DMS 273 treated with DMSO at 0.1 percent for 48 hours (cell line): ENCODE results near the gene SLC35A4.
"Not testable (repeated sequence)": the region's sequence is repeated elsewhere in the genome, so short reads cannot be mapped to it uniquely, and the experiment has no call there.

Experiments
- DNase-seq: peaks from one replicate; lab custom pipeline; 2025; lab: John Stamatoyannopoulos, UW

The SLC35A4 gene

GRCh38 chr5:140591747-140592372 is 27.2 kb downstream of the SLC35A4 start:
- no peak for DNase-seq

DNA sequence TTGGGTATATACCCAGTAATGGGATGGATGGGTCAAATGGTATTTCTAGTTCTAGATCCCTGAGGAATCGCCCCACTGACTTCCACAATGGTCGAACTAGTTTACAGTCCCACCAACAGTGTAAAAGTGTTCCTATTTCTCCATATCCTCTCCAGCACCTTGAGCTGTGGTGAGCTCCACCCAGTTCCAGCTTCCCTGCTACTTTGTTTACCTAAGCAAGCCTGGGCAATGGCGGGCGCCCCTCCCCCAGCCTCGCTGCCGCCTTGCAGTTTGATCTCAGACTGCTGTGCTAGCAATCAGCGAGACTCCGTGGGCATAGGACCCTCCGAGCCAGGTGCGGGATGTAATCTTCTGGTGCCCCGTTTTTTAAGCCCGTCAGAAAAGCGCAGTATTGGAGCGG is 28.4 kb downstream of the SLC35A4 start:
- not testable (repeated sequence) for DNase-seq

DNA sequence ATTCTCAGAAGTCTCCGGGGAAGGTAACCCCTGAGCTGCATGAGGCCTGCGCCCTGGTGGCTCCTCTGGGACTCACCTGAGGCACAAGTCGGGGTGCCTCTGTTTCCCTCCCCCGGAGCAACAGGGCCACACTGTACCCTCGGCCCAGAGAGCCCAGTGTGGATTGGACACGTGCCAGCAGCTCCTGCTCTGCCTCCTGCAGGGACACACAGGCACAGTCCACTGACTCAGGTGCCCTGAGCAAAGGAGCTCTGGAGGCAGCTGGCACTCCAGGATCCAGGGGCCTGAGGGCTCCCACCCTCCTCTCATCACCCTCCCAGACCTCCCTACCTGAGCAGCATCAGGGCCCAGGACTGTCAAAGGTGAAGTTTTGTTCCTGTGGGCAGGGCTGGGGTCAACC is 29.5 kb downstream of the SLC35A4 start:
- DNase-seq: no peak

- no peak for DNase-seq
Observed at GRCh38 chr5:140595538-140596300, 31.1 kb downstream of the SLC35A4 start.

DNA sequence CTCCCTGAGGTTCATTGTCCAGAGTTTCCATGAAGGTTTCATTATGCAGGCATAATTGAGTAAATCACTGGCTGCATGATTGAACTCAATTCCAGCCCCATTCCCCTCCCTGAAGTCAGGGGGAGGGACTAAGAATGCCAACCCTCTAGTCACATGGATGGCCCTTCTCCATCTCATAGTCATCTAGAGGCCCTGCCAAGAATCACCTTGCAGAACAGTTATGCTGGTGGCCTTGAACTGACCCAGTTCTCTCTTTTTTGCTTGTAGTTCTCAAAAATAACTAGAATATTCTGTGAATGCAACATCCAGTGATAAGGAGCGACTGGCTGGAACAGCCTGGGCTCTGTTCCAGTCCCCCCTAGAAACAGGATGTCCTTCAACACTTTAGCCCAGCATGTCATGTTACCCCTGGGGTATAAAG is 31.7 kb downstream of the SLC35A4 start:
- no peak for DNase-seq

DNA sequence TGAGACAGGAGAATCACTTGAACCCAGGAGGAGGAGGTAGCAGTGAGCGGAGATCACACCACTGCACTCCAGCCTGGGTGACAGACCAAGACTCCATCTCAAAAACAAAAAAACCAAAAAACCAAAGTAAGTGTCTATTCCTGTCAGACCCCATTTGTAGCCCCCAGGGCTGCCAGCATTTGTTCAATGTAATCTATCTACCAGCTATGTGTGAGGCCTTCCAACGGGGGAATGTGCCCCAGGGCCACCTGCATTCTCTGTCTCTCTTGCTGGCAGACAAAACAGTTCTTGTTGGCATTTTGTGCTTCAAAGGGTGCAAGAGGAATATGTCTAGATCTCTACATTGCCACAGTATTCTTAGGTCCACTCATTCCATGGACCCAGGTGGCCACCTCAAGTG is 34.2 kb downstream of the SLC35A4 start:
- DNase-seq: no peak

DNA sequence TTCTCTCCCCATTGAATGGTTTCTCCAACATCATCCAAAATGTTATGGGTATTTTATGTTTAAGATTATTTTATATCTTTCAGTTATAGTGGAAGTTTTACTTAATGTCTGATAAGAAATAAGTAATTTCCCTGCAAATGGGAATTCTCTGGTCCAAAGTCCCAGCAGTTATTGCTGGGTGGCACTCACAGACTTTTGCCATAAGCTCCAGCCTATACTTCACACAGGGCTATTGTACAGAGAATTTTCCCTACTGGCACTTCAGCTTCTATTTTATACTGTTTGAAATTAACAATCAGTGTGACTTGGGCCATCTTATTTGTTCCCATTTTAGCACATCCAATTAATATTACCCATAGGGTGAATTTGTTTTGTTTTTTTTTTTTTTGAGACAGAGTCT is 35.5 kb downstream of the SLC35A4 start:
- DNase-seq: no peak

GRCh38 chr5:140602147-140602546 is 37.5 kb downstream of the SLC35A4 start:
- DNase-seq: no peak

GRCh38 chr5:140603446-140603698 is 38.7 kb downstream of the SLC35A4 start:
- DNase-seq: not testable (repeated sequence)

- no peak for DNase-seq
Observed at GRCh38 chr5:140603734-140604133, 39.1 kb downstream of the SLC35A4 start.

GRCh38 chr5:140605879-140606278 is 41.3 kb downstream of the SLC35A4 start:
- no peak for DNase-seq

DNA sequence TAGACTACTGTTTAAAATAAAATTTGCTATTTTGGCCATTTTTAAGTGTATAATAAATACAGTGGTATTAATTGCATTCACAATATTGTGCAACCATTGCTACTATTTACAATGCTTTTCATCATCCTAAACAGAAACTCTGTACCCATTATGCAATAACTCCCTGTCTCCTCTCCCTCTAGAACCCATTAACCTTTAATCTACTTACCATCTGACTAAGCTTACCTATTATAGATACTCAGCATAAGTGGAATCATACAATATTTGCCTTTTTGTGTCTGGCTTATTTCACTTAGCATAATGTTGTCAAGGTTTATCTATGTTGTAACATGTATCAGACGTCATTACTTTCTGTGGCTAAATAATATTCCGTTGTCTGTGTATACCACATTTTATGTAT is 42.4 kb downstream of the SLC35A4 start:
- DNase-seq: no peak

- DNase-seq: no peak
Observed at GRCh38 chr5:140608722-140609121, 44.1 kb downstream of the SLC35A4 start.

- no peak for DNase-seq
Observed at GRCh38 chr5:140609126-140609525, 44.5 kb downstream of the SLC35A4 start.

- DNase-seq: no peak
Observed at GRCh38 chr5:140611020-140611521, 46.4 kb downstream of the SLC35A4 start.
